K562 (cell line): ENCODE measurements around the gene CAST.

Source experiments
- PHTF2 ChIP-seq: fragments of 250-450 bp; sonication (Bioruptor Pico); IDR thresholded peaks from 2 replicates; pipeline ENCODE4 v1.5.0; 2021; ENCODE audit warnings: mild to moderate bottlenecking
- USF1 ChIP-seq: sonication (generic); formaldehyde crosslinking; IDR thresholded peaks from 2 replicates; pipeline ENCODE4 v1.9.0; 2022; ENCODE audit warnings: mild to moderate bottlenecking, missing genetic modification reagents
- XRCC5 ChIP-seq: fragments of 200-400 bp; formaldehyde crosslinking; IDR thresholded peaks from 2 replicates; pipeline ENCODE4 v1.6.1; 2017; ENCODE audit warnings: low read depth, mild to moderate bottlenecking, low read length

GRCh38 chr5:96659170-96659569 lies 3.0 kb upstream of the CAST start:
- TF ChIP-seq USF1 (no peak), XRCC5 (no peak), PHTF2 (CRISPR knock-in tag) (no peak)
